T-helper 17 cell (primary cell): Measurements from ENCODE around the gene RASSF8. TPM values are rescaled to one million over a fixed set of nuclear protein-coding genes. Genes with fewer than 3 reads are reported as not detected.

Source experiments
- ATAC-seq: fragments of 150-1000 bp; cut with Tn5 transposase; 2 replicates; pipeline ENCODE4 v1.10.0; 2021; ENCODE audit warnings: mild to moderate bottlenecking, moderate library complexity
- DNase-seq, 3 donors: peaks; one replicate each; pipeline versions ENCODE4 v3.0.0 to v3.0.0-alpha.2; 2020 to 2021
- H3K9me3 ChIP-seq: one replicate; pipeline ENCODE4 v1.7.0; 2013; ENCODE audit warnings: low read length, mild to moderate bottlenecking; ENCODE audit not compliant: control insufficient read depth, poor library complexity, severe bottlenecking
- H3K27ac Mint-ChIP-seq: one replicate; pipeline ENCODE4 v1.8.0; 2022; ENCODE audit warnings: mild to moderate bottlenecking, moderate library complexity, mixed read lengths
- H3K27me3 Mint-ChIP-seq: one replicate; pipeline ENCODE4 v1.8.0; 2022; ENCODE audit warnings: mixed read lengths
- H3K36me3 Mint-ChIP-seq: one replicate; pipeline ENCODE4 v1.8.0; 2022; ENCODE audit warnings: low read depth, mixed read lengths
- H3K4me1 Mint-ChIP-seq: one replicate; pipeline ENCODE4 v1.8.0; 2022; ENCODE audit warnings: mild to moderate bottlenecking, mixed read lengths
- H3K4me3 Mint-ChIP-seq: one replicate; pipeline ENCODE4 v1.8.0; 2022; ENCODE audit warnings: mild to moderate bottlenecking, moderate library complexity, mixed read lengths
- total RNA-seq, 4 donors: library from RNA in 2 of 4; stranded (reverse) in 2 of 4; gene quantifications; one replicate each; pipeline ENCODE4 v1.2.3 and lab custom pipeline; 2022 to 2026

RASSF8 gene
- total RNA-seq, 2 donors from 2014 or later: 0.05 TPM; not detected in 1

GRCh38 chr12:26101763-26102162 lies 143.3 kb downstream of the RASSF8 start:
- H3K27me3 Mint-ChIP-seq: peaks cover 57% of the 10 kb centered on the region
- no peak overlapping the region for H3K27ac Mint-ChIP-seq
- H3K36me3 Mint-ChIP-seq: no peaks in the 10 kb centered on the region
- ATAC-seq (no peak), DNase-seq (no peak)
- H3K9me3 ChIP-seq: no peaks in the 10 kb centered on the region
- peaks cover 2% of the 10 kb centered on the region for H3K4me1 Mint-ChIP-seq
- no peak overlapping the region for H3K4me3 Mint-ChIP-seq

- Mint-ChIP-seq H3K4me1 (peaks cover 2% of the 10 kb centered on the region), H3K27ac (no peak overlapping the region), H3K4me3 (no peak overlapping the region), H3K36me3 (peaks cover 2% of the 10 kb centered on the region), H3K27me3 (peaks cover 62% of the 10 kb centered on the region)
- ATAC-seq (no peak), DNase-seq (no peak)
- H3K9me3 ChIP-seq: no peaks in the 10 kb centered on the region
Observed at GRCh38 chr12:26102953-26103352, 144.5 kb downstream of the RASSF8 start.

GRCh38 chr12:26106347-26106746 lies 147.9 kb downstream of the RASSF8 start:
- no peak for DNase-seq

GRCh38 chr12:26108915-26109314 lies 150.4 kb downstream of the RASSF8 start:
- Mint-ChIP-seq H3K27ac (no peak overlapping the region), H3K27me3 (peaks cover 62% of the 10 kb centered on the region), H3K4me3 (no peak overlapping the region), H3K4me1 (peaks cover 7% of the 10 kb centered on the region), H3K36me3 (peaks cover 2% of the 10 kb centered on the region)
- DNase-seq (no peak), ATAC-seq (no peak)
- peaks cover 3% of the 10 kb centered on the region for H3K9me3 ChIP-seq

More at GRCh38 chr12:26106347-26106746, 147.9 kb downstream of the RASSF8 start:
- no peak overlapping the region for H3K4me3 Mint-ChIP-seq
- peaks cover 65% of the 10 kb centered on the region for H3K27me3 Mint-ChIP-seq
- peaks cover 3% of the 10 kb centered on the region for H3K9me3 ChIP-seq
- no peak overlapping the region for H3K27ac Mint-ChIP-seq
- H3K4me1 Mint-ChIP-seq: peaks cover 2% of the 10 kb centered on the region
- peaks cover 2% of the 10 kb centered on the region for H3K36me3 Mint-ChIP-seq
- no peak for ATAC-seq

- no peak overlapping the region for H3K4me3 Mint-ChIP-seq
- peaks cover 57% of the 10 kb centered on the region for H3K27me3 Mint-ChIP-seq
- ATAC-seq (no peak), DNase-seq (no peak)
- H3K27ac Mint-ChIP-seq: no peak overlapping the region
- peaks cover 7% of the 10 kb centered on the region for H3K4me1 Mint-ChIP-seq
- H3K9me3 ChIP-seq: peaks cover 3% of the 10 kb centered on the region
- H3K36me3 Mint-ChIP-seq: peaks cover 2% of the 10 kb centered on the region
Observed at GRCh38 chr12:26109343-26109881, 150.9 kb downstream of the RASSF8 start.

GRCh38 chr12:26112232-26112631 lies 153.8 kb downstream of the RASSF8 start:
- Mint-ChIP-seq H3K27ac (no peak overlapping the region), H3K36me3 (peaks cover 2% of the 10 kb centered on the region), H3K4me3 (peak overlapping the region; percentile 22), H3K27me3 (peaks cover 56% of the 10 kb centered on the region), H3K4me1 (peaks cover 9% of the 10 kb centered on the region)
- H3K9me3 ChIP-seq: peaks cover 3% of the 10 kb centered on the region
- DNase-seq (no peak), ATAC-seq (no peak)

- no peak for ATAC-seq
- no peak overlapping the region for H3K27ac Mint-ChIP-seq
- H3K27me3 Mint-ChIP-seq: peaks cover 53% of the 10 kb centered on the region
- peaks cover 3% of the 10 kb centered on the region for H3K9me3 ChIP-seq
- H3K36me3 Mint-ChIP-seq: peaks cover 2% of the 10 kb centered on the region
- peaks cover 9% of the 10 kb centered on the region for H3K4me1 Mint-ChIP-seq
- no peak for DNase-seq
- peak overlapping the region; percentile 22 for H3K4me3 Mint-ChIP-seq
Observed at GRCh38 chr12:26112703-26113147, 154.2 kb downstream of the RASSF8 start.

GRCh38 chr12:26113181-26113654 lies 154.7 kb downstream of the RASSF8 start:
- Mint-ChIP-seq H3K27ac (no peak overlapping the region), H3K4me3 (peak overlapping the region; percentile 82), H3K4me1 (peaks cover 9% of the 10 kb centered on the region), H3K27me3 (peaks cover 50% of the 10 kb centered on the region), H3K36me3 (no peaks in the 10 kb centered on the region)
- ATAC-seq: no peak
- H3K9me3 ChIP-seq: peaks cover 3% of the 10 kb centered on the region
- DNase-seq: no peak

GRCh38 chr12:26113853-26114719 lies 155.6 kb downstream of the RASSF8 start:
- peaks cover 52% of the 10 kb centered on the region for H3K27me3 Mint-ChIP-seq
- H3K4me3 Mint-ChIP-seq: peak overlapping the region; percentile 82
- H3K9me3 ChIP-seq: peaks cover 3% of the 10 kb centered on the region
- H3K4me1 Mint-ChIP-seq: peaks cover 9% of the 10 kb centered on the region
- peak; percentile 45 to 59 (median 53) for DNase-seq
- H3K36me3 Mint-ChIP-seq: no peaks in the 10 kb centered on the region
- ATAC-seq: peak; percentile 86
- H3K27ac Mint-ChIP-seq: peak overlapping the region; percentile 72

- DNase-seq: no peak
- no peaks in the 10 kb centered on the region for H3K9me3 ChIP-seq
- Mint-ChIP-seq H3K27me3 (peaks cover 54% of the 10 kb centered on the region), H3K4me3 (peak overlapping the region; percentile 82), H3K4me1 (peaks cover 9% of the 10 kb centered on the region), H3K36me3 (no peaks in the 10 kb centered on the region), H3K27ac (peak overlapping the region; percentile 72)
- ATAC-seq: no peak
Observed at GRCh38 chr12:26114720-26115401, 156.4 kb downstream of the RASSF8 start.

- Mint-ChIP-seq H3K27me3 (peaks cover 50% of the 10 kb centered on the region), H3K27ac (no peak overlapping the region), H3K36me3 (no peaks in the 10 kb centered on the region), H3K4me1 (peaks cover 16% of the 10 kb centered on the region), H3K4me3 (no peak overlapping the region)
- DNase-seq (no peak), ATAC-seq (no peak)
- no peaks in the 10 kb centered on the region for H3K9me3 ChIP-seq
Observed at GRCh38 chr12:26116829-26117715, 158.6 kb downstream of the RASSF8 start.

- H3K36me3 Mint-ChIP-seq: peaks cover 3% of the 10 kb centered on the region
- H3K4me1 Mint-ChIP-seq: peaks cover 21% of the 10 kb centered on the region
- ATAC-seq (no peak), DNase-seq (no peak)
- H3K27me3 Mint-ChIP-seq: peaks cover 45% of the 10 kb centered on the region
- no peaks in the 10 kb centered on the region for H3K9me3 ChIP-seq
- H3K4me3 Mint-ChIP-seq: no peak overlapping the region
- H3K27ac Mint-ChIP-seq: no peak overlapping the region
Observed at GRCh38 chr12:26118308-26118707, 159.8 kb downstream of the RASSF8 start.
